Thyroid gland (tissue), 4 donors: ENCODE data around the gene FBXO2.

Experiments used
- POLR2A ChIP-seq, 2 donors: fragments of 450-650 bp; IDR thresholded peaks; one replicate each; pipeline ENCODE4 v1.6.1; 2017; ENCODE audit warnings: antibody characterized with exemption in 2 of 2, mild to moderate bottlenecking in 2 of 2, moderate library complexity in 1 of 2
- TF ChIP-seq, protein P1 (sequence below), 6 experiments: fragments of 200-600 bp in 3 of 6; fragments of 450-650 bp in 3 of 6; sonication (generic) in 3 of 6; IDR thresholded peaks; one replicate each; pipeline ENCODE4 v1.5.1; 2016 to 2019; ENCODE audit warnings: antibody characterized with exemption in 6 of 6, mild to moderate bottlenecking in 2 of 6, inconsistent platforms in 1 of 6, moderate library complexity in 1 of 6

DNA sequence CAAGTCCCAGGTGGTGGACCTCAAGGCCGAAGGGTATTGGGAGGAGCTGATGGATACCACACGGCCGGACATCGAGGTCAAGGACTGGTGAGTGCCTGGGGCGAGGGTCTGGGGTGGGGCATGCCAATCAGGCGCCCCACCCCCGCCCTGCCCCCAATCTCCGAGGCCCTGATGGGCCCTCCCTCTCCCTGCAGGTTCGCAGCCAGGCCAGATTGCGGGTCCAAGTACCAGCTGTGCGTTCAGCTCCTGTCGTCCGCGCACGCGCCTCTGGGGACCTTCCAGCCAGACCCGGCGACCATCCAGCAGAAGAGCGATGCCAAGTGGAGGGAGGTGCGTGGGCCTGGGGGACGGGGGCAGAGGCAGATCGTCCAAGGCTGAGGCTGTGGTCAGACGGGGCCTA, 4.3 kb upstream of the FBXO2 start:
- TF ChIP-seq, protein P1, sequence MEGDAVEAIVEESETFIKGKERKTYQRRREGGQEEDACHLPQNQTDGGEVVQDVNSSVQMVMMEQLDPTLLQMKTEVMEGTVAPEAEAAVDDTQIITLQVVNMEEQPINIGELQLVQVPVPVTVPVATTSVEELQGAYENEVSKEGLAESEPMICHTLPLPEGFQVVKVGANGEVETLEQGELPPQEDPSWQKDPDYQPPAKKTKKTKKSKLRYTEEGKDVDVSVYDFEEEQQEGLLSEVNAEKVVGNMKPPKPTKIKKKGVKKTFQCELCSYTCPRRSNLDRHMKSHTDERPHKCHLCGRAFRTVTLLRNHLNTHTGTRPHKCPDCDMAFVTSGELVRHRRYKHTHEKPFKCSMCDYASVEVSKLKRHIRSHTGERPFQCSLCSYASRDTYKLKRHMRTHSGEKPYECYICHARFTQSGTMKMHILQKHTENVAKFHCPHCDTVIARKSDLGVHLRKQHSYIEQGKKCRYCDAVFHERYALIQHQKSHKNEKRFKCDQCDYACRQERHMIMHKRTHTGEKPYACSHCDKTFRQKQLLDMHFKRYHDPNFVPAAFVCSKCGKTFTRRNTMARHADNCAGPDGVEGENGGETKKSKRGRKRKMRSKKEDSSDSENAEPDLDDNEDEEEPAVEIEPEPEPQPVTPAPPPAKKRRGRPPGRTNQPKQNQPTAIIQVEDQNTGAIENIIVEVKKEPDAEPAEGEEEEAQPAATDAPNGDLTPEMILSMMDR (IDR thresholded peaks at IDR 0.05) = no peak
- TF ChIP-seq POLR2A (IDR thresholded peaks at IDR 0.05) = no peak
